Urothelium cell line (cell line): ENCODE measurements around the gene EPHA5.
A peak's percentile ranks its signal among the peaks of the same experiment; 100 is the strongest.
"Not testable (repeated sequence)": the region's sequence is repeated elsewhere in the genome, so short reads cannot be mapped to it uniquely, and the experiment has no call there.

ENCODE experiments used
- DNase-seq: peaks from one replicate; pipeline ENCODE4 v3.0.0; 2011; ENCODE audit warnings: low spot score, mixed read lengths
- FAIRE-seq: peaks from 2 replicates; lab custom pipeline; 2011; peaks lifted over from hg19 to GRCh38; lab: Jason Lieb, UNC

The EPHA5 gene

GRCh38 chr4:65386927-65387326 is 283.4 kb downstream of the EPHA5 start:
- DNase-seq (no peak), FAIRE-seq (no peak)

- peak; percentile 20 for FAIRE-seq
- peak; percentile 32 for DNase-seq
Measured at GRCh38 chr4:65383589-65384305, 286.5 kb downstream of the EPHA5 start.

DNA sequence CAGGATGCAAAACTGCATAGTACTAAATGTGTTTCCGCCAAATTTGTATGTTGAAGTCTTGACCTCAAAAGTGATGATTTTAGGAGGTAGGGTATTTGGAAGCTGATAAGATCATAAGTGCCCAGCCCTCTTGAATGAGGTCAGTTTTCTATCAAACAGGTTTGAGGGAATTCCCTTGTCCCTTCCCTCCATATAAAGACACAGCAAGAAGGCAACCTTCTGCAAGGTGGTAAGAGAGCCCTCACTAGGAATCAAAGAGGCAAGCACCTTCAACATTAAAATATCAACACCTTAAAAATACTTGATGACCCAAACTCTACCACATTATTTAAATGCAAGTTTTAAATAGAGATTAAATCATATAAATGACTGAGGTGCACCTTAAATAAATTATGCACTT is 288.6 kb downstream of the EPHA5 start:
- FAIRE-seq: no peak

GRCh38 chr4:65370709-65371108 is 299.6 kb downstream of the EPHA5 start:
- FAIRE-seq: no peak
- DNase-seq: no peak

More for the DNA sequence above, 288.6 kb downstream of the EPHA5 start:
- no peak for DNase-seq

- no peak for FAIRE-seq
- DNase-seq: no peak
Measured at GRCh38 chr4:65367306-65367705, 303.0 kb downstream of the EPHA5 start.

GRCh38 chr4:65358914-65359313 is 311.4 kb downstream of the EPHA5 start:
- FAIRE-seq (no peak), DNase-seq (no peak)

DNA sequence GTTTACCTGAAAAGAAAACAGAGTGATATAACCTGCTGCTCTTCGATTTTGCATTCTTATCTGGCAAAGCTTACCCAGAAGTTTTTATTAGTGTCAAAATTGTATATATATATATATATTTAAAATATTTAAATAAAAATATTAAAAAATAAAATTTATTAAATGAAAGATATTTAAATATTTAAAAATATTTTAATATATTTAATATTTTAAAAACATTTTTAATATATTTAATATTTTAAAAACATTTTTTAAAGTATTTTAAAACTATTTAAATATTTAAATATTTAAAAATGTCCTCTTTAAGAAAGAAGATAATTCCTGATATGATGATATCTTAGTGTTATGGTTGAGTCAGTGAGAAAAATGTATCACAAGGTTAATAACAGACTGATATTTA is 317.2 kb downstream of the EPHA5 start:
- DNase-seq (no peak), FAIRE-seq (no peak)

DNA sequence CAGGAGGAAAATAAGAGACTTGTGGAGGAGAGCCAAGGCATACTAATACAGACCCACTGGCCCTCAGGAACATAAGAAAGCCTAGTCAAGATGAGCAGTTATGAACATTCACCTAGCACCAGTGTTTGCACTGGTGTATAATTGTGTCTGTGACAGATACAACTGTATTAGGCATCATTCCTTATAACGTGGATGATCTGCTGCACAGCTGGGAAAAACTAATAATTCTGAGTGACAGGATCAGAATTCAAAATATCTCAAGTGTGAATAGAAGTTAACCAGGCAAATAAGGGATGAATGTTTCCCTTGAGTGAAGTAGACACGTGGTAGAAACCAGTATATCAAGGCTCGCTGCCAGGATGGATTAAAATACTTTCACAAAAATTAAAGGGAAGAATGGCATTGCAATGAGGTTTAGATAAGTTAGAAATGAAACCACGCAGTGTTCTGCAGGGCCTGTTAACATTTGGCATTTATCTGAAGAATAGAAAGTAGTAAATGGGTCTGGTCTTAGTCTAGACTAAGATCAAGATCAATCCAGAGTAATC is 325.9 kb downstream of the EPHA5 start:
- no peak for DNase-seq
- no peak for FAIRE-seq

DNA sequence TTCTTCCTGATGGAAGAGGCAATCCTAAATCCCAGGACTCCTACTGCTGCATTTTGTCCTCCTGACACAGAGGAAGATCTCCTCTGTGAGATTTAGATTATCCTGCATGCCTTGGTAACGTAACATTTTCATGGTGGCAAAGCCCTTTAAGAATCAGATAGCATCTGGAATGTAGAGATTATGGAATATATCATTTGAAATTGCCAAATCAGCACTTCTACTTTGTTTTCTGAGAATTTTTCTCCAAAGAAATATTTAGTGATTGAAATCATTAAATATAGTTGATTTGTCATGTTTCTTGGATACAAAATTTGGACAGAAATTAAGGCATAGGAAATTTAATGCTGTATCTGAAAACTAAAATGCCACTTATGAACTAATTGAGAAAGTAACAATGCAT is 326.9 kb downstream of the EPHA5 start:
- DNase-seq (no peak), FAIRE-seq (no peak)

GRCh38 chr4:65341557-65341956 is 328.7 kb downstream of the EPHA5 start:
- DNase-seq (no peak), FAIRE-seq (no peak)

- FAIRE-seq: peak; percentile 35
- no peak for DNase-seq
Measured at GRCh38 chr4:65340382-65341109, 329.7 kb downstream of the EPHA5 start.

GRCh38 chr4:65337371-65337770 is 332.9 kb downstream of the EPHA5 start:
- FAIRE-seq (no peak), DNase-seq (no peak)

DNA sequence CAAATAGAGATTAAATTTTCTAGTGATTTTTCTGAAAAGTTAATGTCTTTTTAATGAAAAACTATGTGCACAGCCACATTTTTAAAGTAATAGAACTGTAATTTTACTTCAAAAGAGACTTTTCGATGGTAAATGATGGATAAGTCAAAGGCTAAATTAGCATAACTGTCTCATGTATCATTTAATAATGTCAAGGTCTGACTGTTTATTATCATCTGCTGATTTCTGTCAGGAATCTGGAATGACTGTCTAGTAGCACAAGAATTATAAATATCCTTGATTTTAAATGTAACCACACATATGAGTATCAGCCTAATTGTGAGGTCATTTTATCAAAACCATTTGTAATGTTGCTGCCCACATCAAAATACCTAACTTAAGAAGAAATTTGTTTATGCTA is 333.8 kb downstream of the EPHA5 start:
- no peak for FAIRE-seq

GRCh38 chr4:65316534-65316933 is 353.8 kb downstream of the EPHA5 start:
- FAIRE-seq (no peak), DNase-seq (no peak)

More for the DNA sequence above, 333.8 kb downstream of the EPHA5 start:
- no peak for DNase-seq

- FAIRE-seq (no peak), DNase-seq (no peak)
Measured at GRCh38 chr4:65311120-65311519, 359.2 kb downstream of the EPHA5 start.

- FAIRE-seq: no peak
- DNase-seq: no peak
Measured at GRCh38 chr4:65310586-65310985, 359.7 kb downstream of the EPHA5 start.

GRCh38 chr4:65308626-65309025 is 361.7 kb downstream of the EPHA5 start:
- DNase-seq, FAIRE-seq: not testable (repeated sequence)

DNA sequence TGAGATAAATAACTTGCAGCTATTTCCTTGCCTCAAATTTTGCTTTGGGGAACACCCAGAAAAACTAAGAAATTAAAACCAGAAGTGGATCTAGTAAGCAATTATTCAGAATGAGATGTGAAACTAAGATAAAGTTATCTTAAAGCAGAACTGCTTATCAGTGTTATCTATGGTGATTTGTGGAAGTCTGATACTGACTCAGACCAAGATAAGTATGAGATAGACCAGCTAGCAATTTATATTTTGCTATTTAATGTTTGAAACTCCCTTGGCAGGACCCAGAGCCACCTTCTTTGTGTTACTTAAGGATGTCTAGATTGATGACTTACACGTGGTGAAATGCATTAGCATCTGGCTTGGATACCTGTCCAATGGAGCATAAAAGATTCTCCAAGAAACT is 368.1 kb downstream of the EPHA5 start:
- FAIRE-seq (no peak), DNase-seq (no peak)

- no peak for DNase-seq
- no peak for FAIRE-seq
Measured at GRCh38 chr4:65296246-65296645, 374.0 kb downstream of the EPHA5 start.

- FAIRE-seq (no peak), DNase-seq (no peak)
Measured at GRCh38 chr4:65287071-65287470, 383.2 kb downstream of the EPHA5 start.
